NCI-H345 treated with DMSO at 0.1 percent for 48 hours (cell line): ENCODE data around the gene PPFIA3.
"Not testable (repeated sequence)": the region's sequence is repeated elsewhere in the genome, so short reads cannot be mapped to it uniquely, and the experiment has no call there.

Source experiments
- DNase-seq: peaks from one replicate; lab custom pipeline; 2025; ENCODE audit not compliant: unreplicated experiment; lab: John Stamatoyannopoulos, UW

The PPFIA3 gene

GRCh38 chr19:49119411-49120324, at the start of gene PPFIA3:
Gene PPFIA3, plus strand, starts transcription at chr19:49119544. Its CDS starts 8,330 bp downstream, at chr19:49127874.
- DNase-seq, result no peak

DNA sequence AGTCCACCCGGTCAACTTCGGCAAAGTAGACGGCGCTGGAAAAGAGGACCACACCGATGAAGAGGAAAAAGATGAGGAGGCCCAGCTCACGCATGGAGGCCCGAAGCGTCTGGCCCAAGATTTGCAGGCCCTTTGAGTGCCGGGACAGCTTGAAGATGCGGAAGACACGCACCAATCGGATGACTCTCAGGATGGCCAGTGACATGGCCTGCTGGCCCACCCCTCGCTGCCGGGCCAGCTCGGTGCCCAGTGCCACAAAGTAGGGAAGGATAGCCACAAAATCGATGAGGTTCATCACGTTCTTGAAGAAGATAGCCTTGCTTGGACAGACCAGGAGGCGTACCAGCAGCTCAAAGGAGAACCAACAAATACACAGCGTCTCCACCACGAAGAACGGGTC, 48.9 kb upstream of the PPFIA3 start:
- DNase-seq, result no peak

GRCh38 chr19:49071860-49072547, 47.3 kb upstream of the PPFIA3 start:
- no peak for DNase-seq

- no peak for DNase-seq
Observed at GRCh38 chr19:49073514-49074378, 45.6 kb upstream of the PPFIA3 start.

- not testable (repeated sequence) for DNase-seq
Observed at GRCh38 chr19:49074869-49075268, 44.5 kb upstream of the PPFIA3 start.

- DNase-seq, result no peak
Observed at GRCh38 chr19:49080392-49080791, 39.0 kb upstream of the PPFIA3 start.

- DNase-seq, result no peak
Observed at GRCh38 chr19:49081273-49081672, 38.1 kb upstream of the PPFIA3 start.

GRCh38 chr19:49084206-49085019, 34.9 kb upstream of the PPFIA3 start:
- DNase-seq, result no peak

DNA sequence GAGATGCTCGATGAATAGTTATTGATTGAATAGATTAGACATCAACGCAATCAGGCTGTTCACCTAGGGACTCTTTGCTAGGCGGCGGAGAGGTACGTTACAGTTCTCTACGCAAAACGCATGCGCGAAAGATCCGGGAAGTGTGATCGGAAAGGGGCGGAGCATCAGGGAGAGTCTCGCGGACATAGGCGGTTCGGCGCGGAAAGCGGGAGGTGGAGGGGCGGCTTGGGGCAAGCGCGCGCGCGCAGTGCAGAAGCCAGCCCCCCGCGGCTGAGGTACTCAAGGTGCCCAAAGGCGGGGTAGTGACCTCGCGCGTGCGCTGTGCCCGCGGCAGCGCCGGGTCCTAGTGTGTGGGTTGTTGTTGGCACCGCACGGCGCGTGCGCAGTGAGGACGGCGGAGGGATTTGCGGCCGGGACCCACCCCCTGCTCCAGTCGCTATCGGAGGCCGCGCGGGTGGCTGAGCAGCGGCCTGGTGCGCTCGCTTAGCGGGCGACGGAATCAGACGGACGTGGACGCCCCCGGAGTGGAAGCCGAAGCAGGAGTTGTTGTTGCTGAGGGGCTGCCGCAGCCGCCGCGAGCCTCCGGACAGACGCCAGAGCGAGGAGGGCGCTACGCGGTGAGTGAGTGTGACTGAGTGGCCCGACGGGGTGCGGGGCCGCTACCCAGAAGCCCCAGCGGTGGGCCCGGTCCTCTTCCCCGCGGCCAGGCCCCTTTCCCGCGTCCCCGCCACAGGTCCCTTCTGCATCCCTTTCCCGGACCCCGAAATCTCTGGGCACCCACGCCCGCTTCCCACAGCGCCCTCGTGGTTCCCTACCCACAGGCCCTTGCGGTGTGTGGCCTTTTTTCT, 34.1 kb upstream of the PPFIA3 start, which contains the start of gene SNRNP70:
Gene SNRNP70 (plus strand): TSS at position 432 of the 848 bp plus-strand sequence. CDS start 964 bp downstream, outside the sequence.
- DNase-seq, result peak; percentile 92

DNA sequence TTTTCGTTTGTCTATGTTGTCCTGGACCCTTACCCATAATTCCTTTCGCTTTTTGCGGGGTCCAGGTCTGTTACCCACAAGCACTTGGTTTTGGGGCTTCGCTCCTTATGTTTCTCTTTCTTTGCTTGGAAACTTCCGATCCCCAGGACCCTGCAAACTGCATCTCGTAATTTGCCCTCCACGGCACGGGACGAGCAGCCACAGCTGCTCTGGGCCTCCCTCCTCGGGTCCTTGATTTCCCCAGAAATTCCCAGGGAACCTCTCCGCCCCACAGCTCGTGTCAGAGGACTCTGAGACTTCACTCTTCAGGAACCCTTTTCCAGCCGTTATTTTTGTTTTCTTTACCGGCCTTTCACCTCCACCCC, 33.5 kb upstream of the PPFIA3 start:
- no peak for DNase-seq

GRCh38 chr19:49086296-49086695, 33.0 kb upstream of the PPFIA3 start:
- DNase-seq, result no peak

- no peak for DNase-seq
Observed at GRCh38 chr19:49091391-49092038, 27.8 kb upstream of the PPFIA3 start.

DNA sequence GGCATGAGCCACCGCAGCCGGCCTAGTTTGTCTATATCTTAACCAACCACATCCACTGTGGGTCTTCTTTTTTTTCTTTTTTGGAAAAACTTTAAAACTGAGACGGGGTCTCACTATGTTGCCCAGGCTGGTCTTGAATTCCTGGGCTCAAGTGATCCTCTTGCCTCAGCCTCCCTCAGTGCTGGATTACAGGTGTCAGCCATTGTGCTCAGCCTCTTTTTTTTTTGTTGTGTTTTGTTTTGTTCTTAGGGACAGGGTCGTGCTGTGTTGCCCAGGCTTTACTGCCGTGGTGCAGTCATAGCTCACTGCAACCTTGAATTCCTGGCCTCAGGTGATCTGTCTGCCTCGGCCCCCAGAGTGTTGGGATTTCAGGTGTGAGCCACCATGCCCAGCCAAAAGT, 26.7 kb upstream of the PPFIA3 start:
- no peak for DNase-seq

DNA sequence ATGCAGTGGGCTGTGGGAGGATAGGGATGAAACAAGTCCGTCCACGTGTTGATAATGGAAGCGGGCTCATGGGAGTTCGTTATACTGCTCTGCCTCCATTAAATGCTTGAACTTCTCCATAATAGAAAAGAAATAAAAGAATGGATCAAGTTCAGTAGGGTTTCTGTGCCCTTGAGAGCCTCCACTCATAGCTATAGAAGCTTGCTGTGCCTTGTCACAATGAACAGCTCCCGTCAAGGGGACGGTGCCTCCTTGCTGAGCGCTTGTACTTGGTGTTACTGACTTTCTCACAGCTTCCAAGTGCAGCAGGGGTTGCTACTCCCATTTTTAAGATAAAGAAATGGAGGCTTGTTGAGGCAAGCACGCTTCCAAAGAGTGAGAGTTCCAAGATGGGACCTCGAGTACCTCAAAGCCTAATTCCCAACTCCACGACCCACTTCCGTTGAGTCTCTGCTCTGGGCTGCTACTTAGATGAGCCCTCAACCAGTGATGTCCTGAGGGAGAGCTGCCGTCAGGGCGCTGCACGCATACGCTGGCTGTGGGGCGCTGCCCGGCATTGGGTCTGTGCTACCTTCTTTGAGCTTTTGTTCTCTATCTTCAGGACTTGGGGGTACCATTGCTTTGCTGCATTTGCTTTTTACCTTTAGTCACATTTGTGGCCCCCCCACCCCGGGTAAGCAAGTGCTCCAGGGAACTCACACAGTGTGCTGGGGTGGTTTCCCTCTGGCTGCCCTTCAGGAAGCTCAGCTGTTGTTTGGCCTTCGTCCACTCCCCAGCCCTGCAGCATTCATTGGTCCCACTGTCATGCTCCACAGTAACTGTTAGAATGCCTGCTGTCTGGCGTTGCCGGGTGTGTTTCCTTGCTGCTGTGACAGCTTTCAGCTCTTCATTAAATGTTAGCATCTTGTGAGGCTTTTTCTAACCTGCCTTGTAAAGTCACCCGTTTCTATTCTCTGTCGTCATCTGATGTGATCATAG, 24.6 kb upstream of the PPFIA3 start:
- DNase-seq, result no peak

DNA sequence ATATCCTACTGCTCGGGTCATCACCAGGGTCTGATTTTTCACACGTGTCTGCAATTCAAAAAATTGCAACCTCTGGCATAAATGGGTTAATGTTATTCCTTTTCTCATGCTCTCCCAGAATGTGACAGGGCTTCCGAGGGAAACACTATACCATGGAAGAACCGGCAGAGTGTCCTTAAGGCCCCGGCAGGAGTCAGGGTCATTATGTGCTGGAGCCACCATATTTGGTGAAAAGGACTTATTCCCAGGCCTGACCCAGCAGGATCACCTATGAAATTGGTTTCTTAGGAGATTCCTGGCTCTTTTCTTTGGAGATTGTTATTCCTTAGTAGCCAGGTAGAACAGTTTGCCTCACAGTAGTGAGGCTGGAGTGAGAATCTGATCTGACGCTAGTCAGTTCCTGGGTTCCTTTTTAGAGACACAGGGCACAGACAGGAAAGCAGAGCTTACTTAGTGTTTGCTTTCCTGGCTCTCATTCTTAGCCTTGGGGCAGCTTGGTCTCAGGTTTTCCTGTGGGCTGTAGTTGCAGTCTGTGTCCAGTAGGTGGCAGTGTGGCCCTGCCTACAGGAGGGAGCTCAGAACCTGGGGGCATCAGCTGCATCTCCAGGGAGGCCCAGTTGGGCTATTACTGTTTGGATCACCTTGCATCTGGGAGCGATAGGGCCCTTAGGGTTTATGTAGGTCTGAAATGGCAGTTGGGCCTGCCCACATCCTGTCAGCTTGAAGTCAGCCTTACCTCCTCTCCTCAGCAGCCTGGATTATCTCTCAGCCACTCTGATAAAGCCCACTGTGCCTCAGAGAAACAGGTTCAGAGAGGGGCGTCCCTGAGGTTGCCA, 21.7 kb upstream of the PPFIA3 start:
- DNase-seq, result peak; percentile 55

GRCh38 chr19:49098795-49099194, 20.5 kb upstream of the PPFIA3 start:
- DNase-seq, result no peak

- no peak for DNase-seq
Observed at GRCh38 chr19:49101160-49101559, 18.2 kb upstream of the PPFIA3 start.
